ENCODE results near the gene SPESP1. TPM values are rescaled to one million over a fixed set of nuclear protein-coding genes. Genes with fewer than 3 reads are reported as not detected.

The SPESP1 gene
- total RNA-seq, 5 donors from 2014 or later (not counting 1 experiment from before 2014, with no cell fraction given), result 0.33 to 0.64 TPM; not detected in 3

- ATAC-seq (replicated peaks in 1 of 4), result no peak
- CTCF ChIA-PET, result no interaction called here
Observed at GRCh38 chr15:68896178-68896577, 34.1 kb upstream of the SPESP1 start.

GRCh38 chr15:68897016-68897415, 33.3 kb upstream of the SPESP1 start:
- Mint-ChIP-seq H3K9me3 (no peaks in the 10 kb centered on the region), H3K36me3 (no peaks in the 10 kb centered on the region), H3K27ac (no peak overlapping the region), H3K4me3 (no peak overlapping the region), H3K27me3 (peaks cover 14 to 36% of the 10 kb centered on the region in 2 donors), H3K4me1 (no peaks in the 10 kb centered on the region)
- Histone ChIP-seq H3K9me3 (no peaks in the 10 kb centered on the region), H3K27me3 (replicated peaks in 1 of 2; ENCODE audit: control insufficient read depth in 2 of 2, extremely low read depth in 1 of 2, insufficient read depth in 2 of 2, low read length in 1 of 2) (peaks cover 0 to 14% of the 10 kb centered on the region in 2 experiments), H3K4me3 (ENCODE audit: control insufficient read depth in 1 of 2, extremely low read depth in 1 of 2, low read length in 1 of 2) (no peak overlapping the region), H3K27ac (ENCODE audit: low read length) (no peak overlapping the region), H3K4me1 (ENCODE audit: control insufficient read depth in 1 of 2, extremely low read depth in 1 of 2, insufficient read depth in 2 of 2, low read length in 2 of 2) (no peaks in the 10 kb centered on the region), H3K36me3 (ENCODE audit: control insufficient read depth in 2 of 2, extremely low read depth in 1 of 2, insufficient read depth in 1 of 2, low read length in 1 of 2) (no peaks in the 10 kb centered on the region)
- POLR2A ChIA-PET, result interaction anchor here in 1 of 2 donors (0.6 kb wide), 1 partner anchor 172 kb away, joined by 3 read pairs; no protein-coding TSS in a partner anchor
- DNase-seq, result no peak
- no CpG with 5 or more reads among the region's 1 CpG for WGBS (ENCODE audit: insufficient coverage)
- CTCF ChIA-PET, result interaction anchor here in 1 of 2 donors (0.8 kb wide), 1 partner anchor 1116 kb away, joined by 3 read pairs; no protein-coding TSS in a partner anchor
- no peak for ATAC-seq (replicated peaks in 1 of 4)

More at GRCh38 chr15:68896178-68896577, 34.1 kb upstream of the SPESP1 start:
- no peaks in the 10 kb centered on the region for H3K4me1 Mint-ChIP-seq
- H3K4me3 Mint-ChIP-seq, result no peak overlapping the region
- peaks cover 12 to 32% of the 10 kb centered on the region in 2 donors for H3K27me3 Mint-ChIP-seq
- no peaks in the 10 kb centered on the region for H3K36me3 Mint-ChIP-seq
- H3K9me3 ChIP-seq, result no peaks in the 10 kb centered on the region
- H3K27me3 ChIP-seq (replicated peaks in 1 of 2; ENCODE audit: control insufficient read depth in 2 of 2, extremely low read depth in 1 of 2, insufficient read depth in 2 of 2, low read length in 1 of 2), result peaks cover 0 to 13% of the 10 kb centered on the region in 2 experiments
- H3K27ac Mint-ChIP-seq, result no peak overlapping the region
- H3K27ac ChIP-seq (ENCODE audit: low read length), result no peak overlapping the region
- H3K9me3 Mint-ChIP-seq, result no peaks in the 10 kb centered on the region
- H3K4me3 ChIP-seq (ENCODE audit: control insufficient read depth in 1 of 2, extremely low read depth in 1 of 2, low read length in 1 of 2), result no peak overlapping the region
- no peak for DNase-seq
- no peaks in the 10 kb centered on the region for H3K4me1 ChIP-seq (ENCODE audit: control insufficient read depth in 1 of 2, extremely low read depth in 1 of 2, insufficient read depth in 2 of 2, low read length in 2 of 2)
- POLR2A ChIA-PET, result no interaction called here
- no peaks in the 10 kb centered on the region for H3K36me3 ChIP-seq (ENCODE audit: control insufficient read depth in 2 of 2, extremely low read depth in 1 of 2, insufficient read depth in 1 of 2, low read length in 1 of 2)

GRCh38 chr15:68900027-68900426, 30.3 kb upstream of the SPESP1 start:
- ChIA-PET POLR2A (no interaction called here), CTCF (no interaction called here)
- H3K36me3 ChIP-seq (ENCODE audit: control insufficient read depth in 2 of 2, extremely low read depth in 1 of 2, insufficient read depth in 1 of 2, low read length in 1 of 2), result no peaks in the 10 kb centered on the region
- ATAC-seq (replicated peaks in 1 of 4) (no peak), DNase-seq (no peak)
- no peaks in the 10 kb centered on the region for H3K9me3 ChIP-seq
- Mint-ChIP-seq H3K27me3 (peaks cover 11 to 25% of the 10 kb centered on the region in 2 donors), H3K4me3 (no peak overlapping the region), H3K4me1 (no peaks in the 10 kb centered on the region), H3K9me3 (no peaks in the 10 kb centered on the region), H3K27ac (no peak overlapping the region), H3K36me3 (no peaks in the 10 kb centered on the region)
- H3K27ac ChIP-seq (ENCODE audit: low read length), result no peak overlapping the region
- no peaks in the 10 kb centered on the region for H3K4me1 ChIP-seq (ENCODE audit: control insufficient read depth in 1 of 2, extremely low read depth in 1 of 2, insufficient read depth in 2 of 2, low read length in 2 of 2)
- WGBS (ENCODE audit: insufficient coverage), result 88% methylated on average over 2 of the region's 3 CpGs
- no peak overlapping the region for H3K4me3 ChIP-seq (ENCODE audit: control insufficient read depth in 1 of 2, extremely low read depth in 1 of 2, low read length in 1 of 2)
- H3K27me3 ChIP-seq (replicated peaks in 1 of 2; ENCODE audit: control insufficient read depth in 2 of 2, extremely low read depth in 1 of 2, insufficient read depth in 2 of 2, low read length in 1 of 2), result peaks cover 0 to 14% of the 10 kb centered on the region in 2 experiments

GRCh38 chr15:68907396-68907923, 22.9 kb upstream of the SPESP1 start:
- DNase-seq, result no peak
- Mint-ChIP-seq H3K36me3 (no peaks in the 10 kb centered on the region), H3K27ac (no peak overlapping the region), H3K9me3 (no peaks in the 10 kb centered on the region), H3K4me1 (no peaks in the 10 kb centered on the region), H3K4me3 (no peak overlapping the region), H3K27me3 (peaks cover 7 to 14% of the 10 kb centered on the region in 2 donors)
- WGBS (ENCODE audit: insufficient coverage), result no CpG with 5 or more reads among the region's 2 CpGs
- Histone ChIP-seq H3K4me1 (ENCODE audit: control insufficient read depth in 1 of 2, extremely low read depth in 1 of 2, insufficient read depth in 2 of 2, low read length in 2 of 2) (no peaks in the 10 kb centered on the region), H3K36me3 (ENCODE audit: control insufficient read depth in 2 of 2, extremely low read depth in 1 of 2, insufficient read depth in 1 of 2, low read length in 1 of 2) (no peaks in the 10 kb centered on the region), H3K27me3 (replicated peaks in 1 of 2; ENCODE audit: control insufficient read depth in 2 of 2, extremely low read depth in 1 of 2, insufficient read depth in 2 of 2, low read length in 1 of 2) (peaks cover 0 to 6% of the 10 kb centered on the region in 2 experiments), H3K4me3 (ENCODE audit: control insufficient read depth in 1 of 2, extremely low read depth in 1 of 2, low read length in 1 of 2) (no peak overlapping the region), H3K27ac (ENCODE audit: low read length) (no peak overlapping the region), H3K9me3 (no peaks in the 10 kb centered on the region)
- no peak for ATAC-seq (replicated peaks in 1 of 4)
- ChIA-PET POLR2A (no interaction called here), CTCF (no interaction called here)

GRCh38 chr15:68909601-68910100, 20.7 kb upstream of the SPESP1 start:
- H3K27me3 ChIP-seq (replicated peaks in 1 of 2; ENCODE audit: control insufficient read depth in 2 of 2, extremely low read depth in 1 of 2, insufficient read depth in 2 of 2, low read length in 1 of 2), result peaks cover 0 to 9% of the 10 kb centered on the region in 2 experiments
- Mint-ChIP-seq H3K36me3 (no peaks in the 10 kb centered on the region), H3K27me3 (peaks cover 10 to 19% of the 10 kb centered on the region in 2 donors), H3K9me3 (no peaks in the 10 kb centered on the region), H3K4me3 (no peak overlapping the region), H3K27ac (no peak overlapping the region), H3K4me1 (no peaks in the 10 kb centered on the region)
- no peaks in the 10 kb centered on the region for H3K4me1 ChIP-seq (ENCODE audit: control insufficient read depth in 1 of 2, extremely low read depth in 1 of 2, insufficient read depth in 2 of 2, low read length in 2 of 2)
- H3K9me3 ChIP-seq, result no peaks in the 10 kb centered on the region
- ChIA-PET CTCF (no interaction called here), POLR2A (no interaction called here)
- H3K27ac ChIP-seq (ENCODE audit: low read length), result no peak overlapping the region
- H3K36me3 ChIP-seq (ENCODE audit: control insufficient read depth in 2 of 2, extremely low read depth in 1 of 2, insufficient read depth in 1 of 2, low read length in 1 of 2), result no peaks in the 10 kb centered on the region
- DNase-seq (no peak), ATAC-seq (replicated peaks in 1 of 4) (no peak)
- H3K4me3 ChIP-seq (ENCODE audit: control insufficient read depth in 1 of 2, extremely low read depth in 1 of 2, low read length in 1 of 2), result no peak overlapping the region

- H3K27me3 ChIP-seq (replicated peaks in 1 of 2; ENCODE audit: control insufficient read depth in 2 of 2, extremely low read depth in 1 of 2, insufficient read depth in 2 of 2, low read length in 1 of 2), result peaks cover 0 to 8% of the 10 kb centered on the region in 2 experiments
- Mint-ChIP-seq H3K9me3 (peaks cover 0 to 2% (median 0%) of the 10 kb centered on the region in 3 donors), H3K27ac (no peak overlapping the region), H3K4me3 (no peak overlapping the region), H3K36me3 (no peaks in the 10 kb centered on the region), H3K27me3 (peaks cover 14 to 22% of the 10 kb centered on the region in 2 donors), H3K4me1 (no peaks in the 10 kb centered on the region)
- DNase-seq (no peak), ATAC-seq (replicated peaks in 1 of 4) (no peak)
- H3K9me3 ChIP-seq, result no peaks in the 10 kb centered on the region
- POLR2A ChIA-PET, result no interaction called here
- H3K4me3 ChIP-seq (ENCODE audit: control insufficient read depth in 1 of 2, extremely low read depth in 1 of 2, low read length in 1 of 2), result no peak overlapping the region
- CTCF ChIA-PET, result no interaction called here
- H3K36me3 ChIP-seq (ENCODE audit: control insufficient read depth in 2 of 2, extremely low read depth in 1 of 2, insufficient read depth in 1 of 2, low read length in 1 of 2), result no peaks in the 10 kb centered on the region
- no peak overlapping the region for H3K27ac ChIP-seq (ENCODE audit: low read length)
- H3K4me1 ChIP-seq (ENCODE audit: control insufficient read depth in 1 of 2, extremely low read depth in 1 of 2, insufficient read depth in 2 of 2, low read length in 2 of 2), result no peaks in the 10 kb centered on the region
Observed at GRCh38 chr15:68910341-68910740, 20.0 kb upstream of the SPESP1 start.

Measured in T-cell (primary cell).